Lower leg skin (tissue), 4 donors: Measurements from ENCODE around the gene TAPT1. TPM values are rescaled to one million over a fixed set of nuclear protein-coding genes. Genes with fewer than 3 reads are reported as not detected.

Experiments
- DNase-seq, 2 donors: peaks; one replicate each; pipeline ENCODE4 v3.0.0-alpha.2; 2019; ENCODE audit warnings: low spot score in 2 of 2
- H3K4me3 ChIP-seq: fragments of 200-600 bp; sonication (generic); 2 replicates; pipeline ENCODE4 v1.5.1; 2017; ENCODE audit warnings: mild to moderate bottlenecking, low read depth; ENCODE audit not compliant: poor library complexity, severe bottlenecking
- CTCF ChIP-seq, 3 donors: fragments of 450-650 bp; IDR thresholded peaks; one replicate each; pipeline ENCODE4 v1.5.1; 2016; ENCODE audit warnings: antibody characterized with exemption in 3 of 3, mild to moderate bottlenecking in 3 of 3, moderate library complexity in 2 of 3
- POLR2A ChIP-seq, 2 donors: fragments of 450-650 bp; IDR thresholded peaks; one replicate each; pipeline ENCODE4 v1.6.1; 2016 to 2017; ENCODE audit warnings: antibody characterized with exemption in 2 of 2, mild to moderate bottlenecking in 1 of 2, moderate library complexity in 1 of 2
- WGBS, 2 donors: methylation state at CpG; one replicate each; pipeline ENCODE4 v1.1.5; 2018; 5-methylcytosine and 5-hydroxymethylcytosine counted together
- intact Hi-C: fragments of 100-400 bp; cut with DNase I; formaldehyde crosslinking; loops from one replicate; pipeline ENCODE4 v1.15.0; 2023; ENCODE audit warnings: low total_unique reads
- total RNA-seq, 4 donors: library from RNA; depleted of rRNA; stranded (reverse); fragments of >200 nt; gene quantifications; one replicate each; pipeline ENCODE4 v1.1.0, GENCODE V29; 2016

The TAPT1 gene
- total RNA-seq, 4 donors from 2014 or later, result 10.5 to 31.0 (median 18.7) TPM

GRCh38 chr4:16165931-16166330 lies 60.3 kb downstream of the TAPT1 start:
- intact Hi-C loops, result no loop called here
- H3K4me3 ChIP-seq, result no peak overlapping the region
- DNase-seq, result no peak
- TF ChIP-seq POLR2A (IDR thresholded peaks at IDR 0.05), result no peak
- TF ChIP-seq CTCF (IDR thresholded peaks at IDR 0.05), result no peak
- 92 to 93% methylated on average over 7 of the region's 7 CpGs for WGBS, 2 donors

DNA sequence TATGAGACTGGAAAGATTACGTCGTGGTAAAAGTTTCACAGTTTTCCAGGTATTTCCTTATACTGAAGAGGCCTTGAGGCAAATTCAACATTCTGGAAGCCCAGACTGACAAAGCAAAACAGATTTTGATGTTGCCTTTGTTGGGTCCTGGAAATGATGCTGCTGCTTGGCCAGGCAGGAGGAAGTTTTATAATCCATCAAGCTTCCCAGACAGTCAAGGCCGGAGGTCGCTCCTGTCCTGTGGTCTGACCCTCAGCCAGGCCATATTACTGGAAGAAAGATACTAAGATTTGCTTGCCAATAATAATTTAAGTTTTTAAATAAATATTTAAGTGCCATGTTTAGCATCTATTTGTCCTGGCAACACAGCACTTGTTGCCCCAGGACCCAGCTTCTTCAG lies 63.4 kb downstream of the TAPT1 start:
- 78 to 84% methylated on average over 4 of the region's 4 CpGs for WGBS, 2 donors
- no peak overlapping the region for H3K4me3 ChIP-seq
- intact Hi-C loops, result no loop called here
- no peak for DNase-seq
- TF ChIP-seq POLR2A (IDR thresholded peaks at IDR 0.05), result no peak
- no peak for TF ChIP-seq CTCF (IDR thresholded peaks at IDR 0.05)

GRCh38 chr4:16161851-16162408 lies 64.3 kb downstream of the TAPT1 start:
- WGBS, 2 donors, result 75 to 76% methylated on average over 6 of the region's 6 CpGs
- TF ChIP-seq CTCF (IDR thresholded peaks at IDR 0.05) (no peak), POLR2A (IDR thresholded peaks at IDR 0.05) (no peak)
- intact Hi-C loops, result no loop called here
- H3K4me3 ChIP-seq, result no peak overlapping the region
- DNase-seq, result no peak

- 84 to 89% methylated on average over 3 of the region's 3 CpGs for WGBS, 2 donors
- intact Hi-C loops, result no loop called here
- TF ChIP-seq POLR2A (IDR thresholded peaks at IDR 0.05) (no peak), CTCF (IDR thresholded peaks at IDR 0.05) (no peak)
- no peak overlapping the region for H3K4me3 ChIP-seq
- DNase-seq, result no peak
These were observed 65.8 kb downstream of the TAPT1 start for GRCh38 chr4:16160457-16160856.

DNA sequence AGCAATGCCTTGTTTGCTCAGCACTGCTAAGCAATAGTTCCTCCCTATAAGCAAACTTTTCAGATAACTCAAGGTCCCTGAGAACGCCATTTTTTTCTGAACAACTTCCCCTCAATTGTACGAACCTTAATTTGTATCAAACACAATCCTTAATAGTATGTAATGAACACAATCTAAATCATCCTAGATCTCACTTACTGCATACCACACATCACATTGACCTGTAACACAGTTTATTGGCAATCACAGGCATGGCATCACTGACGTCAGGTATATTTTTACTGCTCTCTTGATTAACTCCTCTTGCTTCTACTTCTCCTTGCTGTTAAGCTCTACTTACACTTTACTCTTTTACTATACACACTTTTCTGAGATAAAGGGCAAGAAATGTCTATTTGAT lies 67.0 kb downstream of the TAPT1 start:
- TF ChIP-seq CTCF (IDR thresholded peaks at IDR 0.05) (no peak), POLR2A (IDR thresholded peaks at IDR 0.05) (no peak)
- 91 to 98% methylated on average over 3 of the region's 3 CpGs for WGBS, 2 donors
- intact Hi-C loops, result no loop called here

DNA sequence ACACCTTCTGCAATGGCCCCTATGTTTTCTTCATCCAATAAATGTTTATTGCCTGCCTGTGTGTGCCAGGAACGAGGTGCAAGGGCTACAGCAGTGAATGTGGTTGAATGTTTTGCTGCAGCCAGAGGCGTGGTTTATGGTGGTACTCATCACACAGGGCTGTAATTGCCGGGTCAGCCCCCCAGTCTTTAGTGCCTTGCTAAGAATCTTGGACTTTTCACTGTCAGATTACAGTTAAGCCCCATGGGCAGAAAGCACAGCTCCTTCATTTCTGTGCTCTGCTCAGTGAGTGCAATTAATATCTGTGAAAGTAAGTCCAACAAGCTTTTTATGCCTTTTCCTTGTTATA lies 67.8 kb downstream of the TAPT1 start:
- no peak overlapping the region for H3K4me3 ChIP-seq
- TF ChIP-seq POLR2A (IDR thresholded peaks at IDR 0.05), result no peak
- no peak for TF ChIP-seq CTCF (IDR thresholded peaks at IDR 0.05)
- DNase-seq, result no peak
- intact Hi-C loops, result no loop called here
- WGBS, 2 donors, result 51 to 57% methylated on average over 3 of the region's 3 CpGs

More for the DNA sequence above, 67.0 kb downstream of the TAPT1 start:
- H3K4me3 ChIP-seq, result no peak overlapping the region
- DNase-seq, result no peak
